ENCODE data around the gene EGFL7. TPM values are rescaled to one million over a fixed set of nuclear protein-coding genes. Genes with fewer than 3 reads are reported as not detected.

Gene EGFL7
- polyA plus RNA-seq, 1 donor from 2014 or later = not detected

GRCh38 chr9:136645903-136646754, 16.6 kb upstream of the EGFL7 start:
- Mint-ChIP-seq H3K27ac (no peak overlapping the region), H3K4me1 (peaks cover 5 to 7% (median 6%) of the 10 kb centered on the region in 3 donors), H3K9me3 (no peaks in the 10 kb centered on the region), H3K36me3 (no peaks in the 10 kb centered on the region), H3K27me3 (peaks cover 26% of the 10 kb centered on the region), H3K4me3 (peak overlapping the region in 1 of 4 donors; percentile 70)

GRCh38 chr9:136646827-136647711, 15.6 kb upstream of the EGFL7 start:
- no peaks in the 10 kb centered on the region for H3K9me3 Mint-ChIP-seq
- no peaks in the 10 kb centered on the region for H3K36me3 Mint-ChIP-seq
- no peak overlapping the region for H3K4me3 Mint-ChIP-seq
- H3K27me3 Mint-ChIP-seq = peaks cover 25% of the 10 kb centered on the region
- H3K4me1 Mint-ChIP-seq = peaks cover 5 to 7% (median 6%) of the 10 kb centered on the region in 3 donors
- peak overlapping the region in 1 of 3 donors; percentile 21 for H3K27ac Mint-ChIP-seq

- Mint-ChIP-seq H3K4me1 (peaks cover 5 to 6% (median 5%) of the 10 kb centered on the region in 3 donors), H3K27me3 (peaks cover 23% of the 10 kb centered on the region), H3K9me3 (no peaks in the 10 kb centered on the region), H3K36me3 (no peaks in the 10 kb centered on the region), H3K4me3 (no peak overlapping the region), H3K27ac (peak overlapping the region in 1 of 3 donors; percentile 27)
Measured at GRCh38 chr9:136648751-136649150, 14.0 kb upstream of the EGFL7 start.

- H3K27me3 Mint-ChIP-seq = peaks cover 21% of the 10 kb centered on the region
- no peaks in the 10 kb centered on the region for H3K36me3 Mint-ChIP-seq
- H3K27ac Mint-ChIP-seq = no peak overlapping the region
- no peaks in the 10 kb centered on the region for H3K9me3 Mint-ChIP-seq
- H3K4me1 Mint-ChIP-seq = peaks cover 5 to 6% (median 5%) of the 10 kb centered on the region in 3 donors
- peak overlapping the region in 1 of 4 donors; percentile 37 for H3K4me3 Mint-ChIP-seq
Measured at GRCh38 chr9:136650021-136650420, 12.7 kb upstream of the EGFL7 start.

GRCh38 chr9:136650648-136651047, 12.1 kb upstream of the EGFL7 start:
- Mint-ChIP-seq H3K36me3 (no peaks in the 10 kb centered on the region), H3K9me3 (no peaks in the 10 kb centered on the region), H3K27me3 (peaks cover 23% of the 10 kb centered on the region), H3K4me3 (peak overlapping the region in 2 of 4 donors; percentile 34 to 58), H3K4me1 (peaks cover 5 to 6% (median 5%) of the 10 kb centered on the region in 3 donors), H3K27ac (peak overlapping the region in 1 of 3 donors; percentile 6)

GRCh38 chr9:136651860-136652259, 10.9 kb upstream of the EGFL7 start:
- H3K4me1 Mint-ChIP-seq = peaks cover 8 to 11% (median 11%) of the 10 kb centered on the region in 3 donors
- no peak overlapping the region for H3K4me3 Mint-ChIP-seq

GRCh38 chr9:136653323-136654079, 9.2 kb upstream of the EGFL7 start:
- peaks cover 11 to 16% (median 12%) of the 10 kb centered on the region in 3 donors for H3K4me1 Mint-ChIP-seq
- no peaks in the 10 kb centered on the region for H3K36me3 Mint-ChIP-seq
- H3K27me3 Mint-ChIP-seq = peaks cover 41% of the 10 kb centered on the region
- H3K9me3 Mint-ChIP-seq = no peaks in the 10 kb centered on the region
- H3K4me3 Mint-ChIP-seq = no peak overlapping the region
- H3K27ac Mint-ChIP-seq = no peak overlapping the region

More at GRCh38 chr9:136651860-136652259, 10.9 kb upstream of the EGFL7 start:
- Mint-ChIP-seq H3K27me3 (peaks cover 31% of the 10 kb centered on the region), H3K27ac (no peak overlapping the region), H3K36me3 (no peaks in the 10 kb centered on the region), H3K9me3 (no peaks in the 10 kb centered on the region)

GRCh38 chr9:136654820-136655535, 7.7 kb upstream of the EGFL7 start:
- no peaks in the 10 kb centered on the region for H3K9me3 Mint-ChIP-seq
- peaks cover 11 to 19% (median 12%) of the 10 kb centered on the region in 3 donors for H3K4me1 Mint-ChIP-seq
- H3K27me3 Mint-ChIP-seq = peaks cover 43% of the 10 kb centered on the region
- no peaks in the 10 kb centered on the region for H3K36me3 Mint-ChIP-seq
- H3K4me3 Mint-ChIP-seq = peak overlapping the region in 1 of 4 donors; percentile 13
- no peak overlapping the region for H3K27ac Mint-ChIP-seq

GRCh38 chr9:136655536-136656182, 7.1 kb upstream of the EGFL7 start:
- H3K36me3 Mint-ChIP-seq = no peaks in the 10 kb centered on the region
- peak overlapping the region in 1 of 4 donors; percentile 13 for H3K4me3 Mint-ChIP-seq
- peaks cover 48% of the 10 kb centered on the region for H3K27me3 Mint-ChIP-seq
- H3K9me3 Mint-ChIP-seq = no peaks in the 10 kb centered on the region
- H3K4me1 Mint-ChIP-seq = peaks cover 8 to 18% (median 10%) of the 10 kb centered on the region in 3 donors
- H3K27ac Mint-ChIP-seq = no peak overlapping the region

- Mint-ChIP-seq H3K36me3 (no peaks in the 10 kb centered on the region), H3K4me1 (peaks cover 6 to 14% (median 7%) of the 10 kb centered on the region in 3 donors), H3K27me3 (peaks cover 48% of the 10 kb centered on the region), H3K9me3 (no peaks in the 10 kb centered on the region), H3K27ac (no peak overlapping the region), H3K4me3 (no peak overlapping the region)
Measured at GRCh38 chr9:136656183-136656738, 6.5 kb upstream of the EGFL7 start.

GRCh38 chr9:136656795-136657611, 5.7 kb upstream of the EGFL7 start:
- Mint-ChIP-seq H3K27ac (no peak overlapping the region), H3K4me3 (no peak overlapping the region), H3K36me3 (no peaks in the 10 kb centered on the region), H3K9me3 (no peaks in the 10 kb centered on the region), H3K27me3 (peaks cover 51% of the 10 kb centered on the region), H3K4me1 (peaks cover 6 to 14% (median 7%) of the 10 kb centered on the region in 3 donors)

GRCh38 chr9:136657974-136658848, 4.5 kb upstream of the EGFL7 start:
- Mint-ChIP-seq H3K27me3 (peaks cover 49% of the 10 kb centered on the region), H3K4me1 (peaks cover 6 to 14% (median 7%) of the 10 kb centered on the region in 3 donors), H3K27ac (peak overlapping the region in 2 of 3 donors; percentile 2 to 27), H3K4me3 (peak overlapping the region in 2 of 4 donors; percentile 35 to 68), H3K9me3 (no peaks in the 10 kb centered on the region), H3K36me3 (no peaks in the 10 kb centered on the region)

Data from IgD-negative memory B cell (primary cell).